HG02642 (cell line): Measurements from ENCODE around the gene GMPPA.

Source experiments
- ATAC-seq: cut with Tn5 transposase; IDR thresholded peaks from one replicate; pipeline ENCODE4 v1.9.1; 2021; ENCODE audit warnings: mild to moderate bottlenecking; ENCODE audit not compliant: unreplicated experiment, poor library complexity

Gene GMPPA

GRCh38 chr2:219498280-219499057 is at the start of gene GMPPA:
TSS of gene GMPPA (plus strand) at chr2:219498891. CDS start at chr2:219499976, 1,085 bp downstream.
- ATAC-seq = peak; percentile 91

- ATAC-seq = no peak
Observed at GRCh38 chr2:219449609-219450008, 49.1 kb upstream of the GMPPA start.

DNA sequence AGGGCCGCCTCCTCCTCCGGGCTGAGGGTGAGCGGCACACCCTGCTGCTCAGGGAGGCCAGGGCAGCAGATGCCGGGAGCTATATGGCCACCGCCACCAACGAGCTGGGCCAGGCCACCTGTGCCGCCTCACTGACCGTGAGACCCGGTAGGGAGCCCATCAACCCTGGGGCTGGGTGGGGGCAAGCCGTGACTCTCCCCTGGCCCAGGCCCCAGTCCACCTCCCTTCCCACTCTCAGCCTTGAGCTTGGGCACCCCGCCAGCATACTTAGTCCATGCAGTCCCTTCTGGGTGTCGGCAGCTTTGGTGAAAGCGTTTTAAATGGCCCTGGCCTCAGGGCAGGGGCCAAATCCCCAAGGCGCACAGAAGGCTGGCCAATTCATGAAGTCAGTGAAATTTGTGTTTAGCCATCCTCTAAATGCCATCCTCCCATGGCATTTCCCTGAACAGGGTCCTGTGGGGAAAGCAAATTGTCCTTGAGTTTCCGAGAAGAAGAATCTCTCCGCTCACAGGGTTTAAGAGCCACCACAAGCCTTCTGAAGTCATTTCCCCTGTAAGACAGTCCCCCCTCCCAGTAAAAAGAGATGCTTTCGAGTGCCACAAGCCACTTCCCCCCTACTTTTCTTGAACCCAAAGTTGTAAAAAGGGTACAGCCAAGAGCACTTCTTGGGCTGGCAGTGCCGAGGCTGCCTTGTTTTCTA is 46.9 kb upstream of the GMPPA start:
- ATAC-seq = no peak

DNA sequence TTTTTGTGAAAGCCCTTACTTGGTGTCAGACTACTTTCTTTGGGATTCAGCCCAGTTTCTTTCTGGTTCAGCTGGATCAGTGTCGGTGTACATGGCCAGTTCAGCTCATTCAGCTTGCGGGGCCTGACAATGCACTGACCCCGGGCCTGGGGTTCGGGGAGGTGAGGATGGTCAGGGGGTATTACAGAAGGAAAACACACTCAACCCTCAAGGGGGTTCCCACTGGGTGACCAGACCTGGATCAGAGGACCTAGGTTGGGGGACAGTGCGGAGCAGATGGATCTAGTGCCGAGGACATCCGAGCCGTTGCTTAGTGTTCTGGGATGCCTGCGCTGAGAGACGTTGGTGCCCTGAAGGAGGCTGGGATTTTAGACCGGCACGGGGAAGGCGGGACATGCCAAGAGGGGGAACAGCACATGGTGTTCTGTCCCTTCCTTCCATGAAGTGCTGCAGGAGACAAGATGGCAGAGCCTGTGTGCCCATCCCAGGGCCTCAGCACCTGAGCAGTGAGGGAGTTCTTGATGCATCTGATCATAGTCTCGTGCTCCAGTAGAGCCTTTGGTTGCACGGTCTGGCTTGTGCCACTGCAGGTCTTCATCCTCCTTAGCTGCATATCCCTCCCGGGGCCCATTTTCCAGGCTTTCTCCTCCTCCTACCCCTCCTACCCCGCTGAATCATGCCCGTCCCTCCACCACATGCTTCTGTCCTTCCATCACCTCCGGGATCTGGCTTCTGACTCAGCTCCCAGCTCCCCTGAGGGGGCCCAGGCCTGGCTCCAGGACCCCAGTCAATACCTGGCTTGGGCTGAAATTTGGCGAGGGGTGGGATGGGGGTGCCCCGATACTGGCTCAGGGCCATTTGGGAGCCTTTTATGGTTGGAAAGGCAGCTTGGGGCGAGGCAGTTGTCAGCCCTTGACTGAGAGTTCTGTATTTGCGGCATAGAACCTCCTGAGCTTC is 46.1 kb upstream of the GMPPA start:
- no peak for ATAC-seq

DNA sequence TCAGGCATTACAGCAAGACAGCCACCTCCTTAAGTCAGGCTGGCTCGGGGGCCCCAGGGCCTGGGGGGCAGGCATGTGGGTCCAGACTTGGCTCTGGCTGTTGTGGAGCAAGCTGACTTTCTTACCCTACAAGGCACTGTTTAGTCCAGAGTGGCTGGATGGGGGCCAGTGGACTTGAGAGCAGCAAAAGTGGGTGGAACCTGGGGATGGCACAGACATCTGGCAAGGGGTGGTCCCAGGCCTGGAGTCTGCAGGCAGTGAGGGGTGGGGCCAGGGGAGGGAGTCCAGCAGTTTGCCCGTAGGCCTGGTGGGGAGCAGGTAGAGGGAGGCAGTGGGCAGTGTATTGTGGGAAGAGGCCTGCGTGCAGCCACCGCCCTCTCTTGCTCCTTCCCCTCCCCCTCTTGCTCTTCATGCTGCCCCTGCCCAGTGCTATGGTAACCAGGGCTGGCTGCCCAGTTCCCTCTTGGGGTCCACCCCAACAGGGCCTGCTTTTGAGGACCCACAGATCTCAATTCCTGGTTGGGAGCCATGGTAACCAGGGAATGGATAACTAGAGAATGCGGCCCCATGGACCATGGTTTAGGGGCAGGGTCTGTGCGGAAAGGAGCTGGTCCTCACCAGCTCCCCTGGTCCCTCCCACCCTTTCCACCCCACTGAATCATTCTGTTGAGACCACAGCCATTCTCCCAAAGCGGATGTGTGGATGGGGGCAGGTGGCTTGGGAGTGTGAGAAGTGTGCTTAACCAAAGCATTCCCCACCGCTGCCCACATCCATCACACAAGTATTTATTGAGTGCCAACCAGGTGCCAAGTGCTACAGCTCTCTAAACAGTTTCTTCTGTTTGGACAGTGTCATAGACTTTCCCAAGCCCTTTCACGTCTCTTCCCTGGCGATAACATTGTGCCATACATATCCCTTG is 44.8 kb upstream of the GMPPA start:
- no peak for ATAC-seq

DNA sequence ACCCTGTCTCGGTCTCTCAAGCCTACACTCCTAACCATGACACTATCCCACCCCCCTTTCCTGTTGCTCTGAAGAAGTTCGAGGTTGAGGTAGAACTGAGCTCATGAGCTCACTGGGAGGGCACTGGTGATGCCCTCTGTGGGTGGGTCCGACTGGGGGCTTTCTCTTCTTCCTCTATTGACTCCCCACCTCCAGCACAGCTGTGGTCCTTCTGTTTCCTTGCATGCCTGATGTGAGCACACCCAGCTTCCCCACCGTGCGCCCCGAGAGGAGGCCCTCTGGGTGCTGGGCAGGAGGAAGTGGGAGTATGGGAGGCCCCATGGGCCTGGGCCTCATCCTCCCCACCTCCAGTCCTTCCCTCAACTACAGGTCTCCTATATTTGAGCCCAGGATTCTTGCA is 43.1 kb upstream of the GMPPA start:
- ATAC-seq = no peak

GRCh38 chr2:219457784-219458369 is 40.8 kb upstream of the GMPPA start:
- ATAC-seq = no peak

- no peak for ATAC-seq
Observed at GRCh38 chr2:219458996-219459395, 39.7 kb upstream of the GMPPA start.

DNA sequence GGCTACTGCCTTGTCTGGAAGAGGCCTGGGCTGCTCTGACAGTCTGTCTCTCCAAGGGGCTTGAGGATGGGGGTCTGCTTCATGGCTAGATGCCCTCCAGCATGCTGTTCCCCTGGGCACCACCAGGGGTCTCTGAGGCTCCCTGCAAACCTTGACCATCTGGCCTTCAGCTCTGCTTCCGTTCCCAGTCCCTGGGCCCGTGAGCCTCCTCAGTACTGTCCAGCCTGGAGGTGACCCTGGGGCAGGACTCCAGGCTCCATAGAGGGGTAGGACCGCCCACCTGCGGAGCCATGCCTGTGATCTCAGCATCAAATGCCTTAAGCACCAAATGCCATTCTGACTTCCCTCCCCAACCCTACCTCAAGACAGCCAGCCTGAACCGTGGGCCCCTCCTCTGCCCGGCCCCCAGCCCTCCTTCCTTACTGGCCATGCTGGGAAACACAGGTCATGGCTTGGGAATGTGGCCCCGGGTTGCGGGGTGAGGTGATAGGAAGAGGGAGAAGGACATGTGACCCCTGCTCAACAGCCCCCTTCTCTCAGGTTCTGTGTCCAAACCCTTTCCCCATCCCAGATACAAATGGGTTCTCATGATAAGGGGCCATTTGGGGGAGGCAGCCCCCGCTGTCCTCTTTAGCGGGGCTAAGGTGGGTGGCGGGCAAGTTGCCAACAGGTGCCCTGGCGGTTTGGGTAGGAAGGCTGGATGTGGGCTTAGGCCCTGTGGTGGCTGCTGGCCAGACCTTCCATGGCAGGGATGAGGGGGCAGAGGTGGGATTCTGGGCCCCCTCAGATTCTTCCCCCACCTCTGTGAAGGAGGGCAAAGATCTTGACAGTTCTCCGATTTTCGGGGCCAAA is 39.0 kb upstream of the GMPPA start:
- peak; percentile 74 for ATAC-seq

- no peak for ATAC-seq
Observed at GRCh38 chr2:219460424-219460926, 38.2 kb upstream of the GMPPA start.

DNA sequence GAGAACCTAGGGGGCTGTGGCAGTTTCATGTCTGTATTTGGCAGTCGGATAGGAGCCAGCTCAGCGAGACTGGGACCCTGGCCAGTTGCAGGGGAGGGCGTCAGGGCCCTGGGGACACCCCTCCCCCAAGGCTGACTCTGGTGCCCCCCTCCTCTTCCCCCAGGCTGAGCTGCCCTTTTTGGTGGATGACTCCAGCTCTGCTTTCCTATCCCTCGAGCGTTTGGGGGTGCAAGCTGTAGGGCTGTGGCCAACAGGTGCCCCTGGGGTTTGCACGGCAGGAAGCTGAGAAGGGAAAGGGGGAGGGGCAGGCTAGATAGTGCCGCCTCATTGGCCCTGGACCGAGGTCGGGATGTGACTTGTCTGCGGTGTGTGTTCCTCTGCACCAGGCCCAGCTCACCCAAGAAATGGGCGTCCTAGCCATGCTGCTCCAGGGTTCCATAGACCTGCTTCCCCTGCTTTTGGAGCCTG is 37.6 kb upstream of the GMPPA start:
- no peak for ATAC-seq

DNA sequence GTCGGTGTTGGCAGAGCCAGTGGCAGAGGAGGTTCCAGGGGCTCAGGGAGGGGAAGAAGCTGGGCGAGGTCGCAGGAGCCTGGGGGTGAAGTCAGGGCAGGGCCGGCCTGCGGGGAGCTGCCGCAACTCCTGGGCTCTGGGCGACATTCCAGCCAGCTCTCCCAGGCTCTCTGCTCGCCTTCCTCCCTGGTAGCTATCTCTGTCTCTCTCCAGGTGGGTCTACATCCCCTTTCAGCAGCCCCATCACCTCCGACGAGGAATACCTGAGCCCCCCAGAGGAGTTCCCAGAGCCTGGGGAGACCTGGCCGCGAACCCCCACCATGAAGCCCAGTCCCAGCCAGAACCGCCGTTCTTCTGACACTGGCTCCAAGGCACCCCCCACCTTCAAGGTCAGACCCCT is 37.0 kb upstream of the GMPPA start:
- no peak for ATAC-seq

DNA sequence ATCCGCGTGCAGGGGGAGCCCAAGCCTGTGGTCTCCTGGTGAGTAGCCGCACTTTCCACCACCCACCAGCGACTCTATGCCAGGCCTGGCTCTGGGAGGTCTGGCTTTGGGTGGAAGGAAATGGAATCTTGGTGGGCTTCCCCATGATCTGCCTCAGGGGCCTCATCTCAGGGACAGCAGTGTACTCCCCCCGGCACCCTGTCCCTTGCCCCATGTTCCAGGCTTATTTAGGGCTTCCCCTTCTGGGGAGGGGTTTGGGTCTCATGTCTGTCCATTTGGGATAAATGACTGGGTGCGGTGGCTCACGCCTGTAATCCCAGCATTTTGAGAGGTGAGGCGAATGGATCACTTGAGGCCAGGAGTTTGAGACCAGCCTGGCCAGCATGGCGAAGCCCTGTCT is 36.3 kb upstream of the GMPPA start:
- ATAC-seq = no peak

DNA sequence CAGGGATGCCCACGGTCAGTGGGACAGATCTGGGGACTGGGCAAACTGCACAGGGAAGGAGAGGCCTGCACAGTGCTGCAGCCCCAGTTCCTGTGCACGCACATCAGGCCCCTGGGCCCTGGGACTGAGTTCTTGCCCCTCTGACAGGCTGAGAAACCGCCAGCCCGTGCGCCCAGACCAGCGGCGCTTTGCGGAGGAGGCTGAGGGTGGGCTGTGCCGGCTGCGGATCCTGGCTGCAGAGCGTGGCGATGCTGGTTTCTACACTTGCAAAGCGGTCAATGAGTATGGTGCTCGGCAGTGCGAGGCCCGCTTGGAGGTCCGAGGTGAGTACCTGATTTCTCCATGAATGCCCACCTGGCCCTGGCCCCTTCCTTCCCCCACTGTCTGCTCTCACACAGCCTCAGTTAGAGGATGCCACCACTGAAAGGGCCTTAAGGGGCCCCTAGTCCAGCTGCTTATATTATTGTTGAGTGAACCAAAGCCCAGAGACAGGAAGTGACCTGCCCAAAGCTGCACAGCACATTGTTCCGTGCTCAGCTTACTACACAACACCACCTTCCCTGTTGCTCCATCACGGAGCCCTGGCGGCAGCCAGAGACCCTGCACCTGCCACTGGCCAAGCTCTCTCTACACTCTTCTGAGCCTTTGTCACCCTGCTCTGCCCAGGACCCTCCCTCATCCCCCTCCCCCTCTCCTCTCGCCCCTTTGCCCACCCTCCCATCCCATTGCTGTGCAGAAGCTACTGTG is 34.2 kb upstream of the GMPPA start:
- no peak for ATAC-seq

GRCh38 chr2:219465659-219466561 is 32.8 kb upstream of the GMPPA start:
- no peak for ATAC-seq
